Endodermal cell (in vitro differentiated cells): ENCODE data around the gene ROCK2. TPM values are rescaled to one million over a fixed set of nuclear protein-coding genes. Genes with fewer than 3 reads are reported as not detected.

ENCODE experiments used
- DNase-seq: peaks from one replicate; pipeline ENCODE4 v3.0.0-alpha.2; 2017
- H3K27ac ChIP-seq: 2 replicates; pipeline ENCODE4 v1.5.1; 2013; ENCODE audit warnings: mild to moderate bottlenecking, low read depth, low read length, moderate library complexity
- H3K27me3 ChIP-seq: 2 replicates; pipeline ENCODE4 v1.6.1; 2013; ENCODE audit warnings: mild to moderate bottlenecking, low read length, moderate library complexity; ENCODE audit not compliant: insufficient read depth, control insufficient read depth, poor library complexity, severe bottlenecking
- H3K36me3 ChIP-seq: 2 replicates; pipeline ENCODE4 v1.7.0; 2013; ENCODE audit warnings: mild to moderate bottlenecking, low read length, moderate library complexity; ENCODE audit not compliant: control insufficient read depth, insufficient read depth
- H3K4me1 ChIP-seq: one replicate; pipeline ENCODE4 v1.7.0; 2013; ENCODE audit warnings: low read length; ENCODE audit not compliant: control insufficient read depth, insufficient read depth
- H3K4me3 ChIP-seq: 2 replicates; pipeline ENCODE4 v1.5.1; 2013; ENCODE audit warnings: mild to moderate bottlenecking, low read length, moderate library complexity
- H3K9ac ChIP-seq: 2 replicates; pipeline ENCODE4 v1.6.1; 2013; ENCODE audit warnings: mild to moderate bottlenecking, low read length, moderate library complexity; ENCODE audit not compliant: poor library complexity, severe bottlenecking; ENCODE audit errors: extremely low read depth
- H3K9me3 ChIP-seq: 2 replicates; pipeline ENCODE4 v1.6.1; 2013; ENCODE audit warnings: mild to moderate bottlenecking, low read length, moderate library complexity; ENCODE audit not compliant: control insufficient read depth
- H3K27ac Mint-ChIP-seq: 2 replicates; pipeline ENCODE4 v1.8.0; 2020; ENCODE audit warnings: mixed read lengths
- H3K27me3 Mint-ChIP-seq: 2 replicates; pipeline ENCODE4 v1.8.0; 2021; ENCODE audit warnings: mild to moderate bottlenecking, mixed read lengths; ENCODE audit not compliant: insufficient read depth
- H3K36me3 Mint-ChIP-seq: 2 replicates; pipeline ENCODE4 v1.8.0; 2020; ENCODE audit warnings: low read depth, mixed read lengths
- H3K4me1 Mint-ChIP-seq: 2 replicates; pipeline ENCODE4 v1.8.0; 2020; ENCODE audit warnings: mixed read lengths
- H3K4me3 Mint-ChIP-seq: 2 replicates; pipeline ENCODE4 v1.8.0; 2020; ENCODE audit warnings: mild to moderate bottlenecking, moderate library complexity, mixed read lengths
- H3K9me3 Mint-ChIP-seq: 2 replicates; pipeline ENCODE4 v1.8.0; 2020; ENCODE audit warnings: mild to moderate bottlenecking, mixed read lengths
- WGBS, 2 experiments: methylation state at CpG; one replicate each; pipeline versions ENCODE4 v1.1.5 to v1.1.7; 2013; ENCODE audit warnings: missing lambda C conversion rate in 2 of 2, mixed read lengths in 1 of 2; ENCODE audit not compliant: insufficient coverage in 1 of 2, insufficient read length in 1 of 2; 5-methylcytosine and 5-hydroxymethylcytosine counted together
- total RNA-seq, 2 donors: library from RNA; stranded (reverse); fragmentation: NEBNext Ultra II Directional in 1 of 2; extraction: Animal tissue kit (Norgen Biotek cat#: 25700) in 1 of 2; gene quantifications; 2 replicates in 1 of 2; 3 replicates in 1 of 2; pipeline ENCODE4 v1.2.1, GENCODE V29; 2021
- TF ChIP-seq, protein P1 (sequence below): fragments of 200-600 bp; sonication (generic); conservative IDR thresholded peaks from 2 replicates; pipeline ENCODE4 v1.5.0; 2021; ENCODE audit warnings: antibody characterized with exemption, mild to moderate bottlenecking

The ROCK2 gene
- total RNA-seq, 2 donors from 2014 or later: 27.2 to 32.6 TPM

DNA sequence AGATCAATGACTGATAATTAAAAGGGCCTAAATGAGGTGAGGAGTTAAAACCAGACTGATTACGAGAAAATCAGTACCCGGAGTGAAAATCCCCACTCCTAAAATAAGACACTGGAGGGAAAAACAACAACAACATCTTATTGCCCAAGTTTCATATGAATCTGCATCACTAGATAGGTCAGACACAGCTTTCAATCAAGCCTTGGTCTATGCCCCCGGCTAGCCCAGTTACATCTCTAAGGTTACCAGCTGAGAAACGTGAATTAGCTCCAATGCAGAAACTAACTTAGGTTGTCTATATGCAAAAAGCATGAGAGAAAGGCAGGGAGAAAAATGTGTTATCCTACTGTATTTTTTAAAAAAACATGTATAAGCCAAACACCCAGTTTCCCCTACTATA is 53.7 kb downstream of the ROCK2 start:
- DNase-seq: no peak
- Histone ChIP-seq H3K9me3 (peaks cover 1% of the 10 kb centered on the region), H3K27me3 (no peaks in the 10 kb centered on the region), H3K36me3 (peaks cover 13% of the 10 kb centered on the region), H3K4me1 (peaks cover 5% of the 10 kb centered on the region), H3K27ac (no peak overlapping the region), H3K4me3 (no peak overlapping the region), H3K9ac (no peak overlapping the region)
- Mint-ChIP-seq H3K9me3 (no peaks in the 10 kb centered on the region), H3K27ac (no peak overlapping the region), H3K36me3 (peaks cover 6% of the 10 kb centered on the region), H3K4me1 (peaks cover 19% of the 10 kb centered on the region), H3K27me3 (no peaks in the 10 kb centered on the region), H3K4me3 (no peak overlapping the region)
- 90 to 100% methylated on average over 2 to 4 of the region's 4 CpGs for WGBS, 2 experiments
- TF ChIP-seq, protein P1, sequence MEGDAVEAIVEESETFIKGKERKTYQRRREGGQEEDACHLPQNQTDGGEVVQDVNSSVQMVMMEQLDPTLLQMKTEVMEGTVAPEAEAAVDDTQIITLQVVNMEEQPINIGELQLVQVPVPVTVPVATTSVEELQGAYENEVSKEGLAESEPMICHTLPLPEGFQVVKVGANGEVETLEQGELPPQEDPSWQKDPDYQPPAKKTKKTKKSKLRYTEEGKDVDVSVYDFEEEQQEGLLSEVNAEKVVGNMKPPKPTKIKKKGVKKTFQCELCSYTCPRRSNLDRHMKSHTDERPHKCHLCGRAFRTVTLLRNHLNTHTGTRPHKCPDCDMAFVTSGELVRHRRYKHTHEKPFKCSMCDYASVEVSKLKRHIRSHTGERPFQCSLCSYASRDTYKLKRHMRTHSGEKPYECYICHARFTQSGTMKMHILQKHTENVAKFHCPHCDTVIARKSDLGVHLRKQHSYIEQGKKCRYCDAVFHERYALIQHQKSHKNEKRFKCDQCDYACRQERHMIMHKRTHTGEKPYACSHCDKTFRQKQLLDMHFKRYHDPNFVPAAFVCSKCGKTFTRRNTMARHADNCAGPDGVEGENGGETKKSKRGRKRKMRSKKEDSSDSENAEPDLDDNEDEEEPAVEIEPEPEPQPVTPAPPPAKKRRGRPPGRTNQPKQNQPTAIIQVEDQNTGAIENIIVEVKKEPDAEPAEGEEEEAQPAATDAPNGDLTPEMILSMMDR: no peak

DNA sequence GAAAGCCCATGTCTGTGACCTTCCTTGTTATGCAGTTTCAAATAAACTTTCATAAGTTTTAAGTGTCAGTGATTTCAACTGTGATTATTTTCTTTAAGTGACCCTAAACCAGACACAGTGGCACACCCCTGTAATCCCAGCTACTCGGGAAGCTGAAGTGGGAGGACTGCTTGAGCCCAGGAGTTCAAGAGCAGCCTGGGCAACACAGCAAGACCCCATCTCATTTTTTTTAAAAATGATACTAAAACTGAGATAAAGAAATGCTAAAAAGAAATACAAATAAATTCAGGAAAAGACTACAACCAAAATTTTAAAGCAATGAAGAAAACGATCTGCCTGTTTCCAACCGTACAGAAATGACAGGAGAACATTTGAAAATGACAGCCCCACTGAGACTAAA is 54.2 kb downstream of the ROCK2 start:
- no peaks in the 10 kb centered on the region for H3K9me3 Mint-ChIP-seq
- TF ChIP-seq, protein P1: no peak
- H3K36me3 Mint-ChIP-seq: peaks cover 11% of the 10 kb centered on the region
- H3K4me3 Mint-ChIP-seq: no peak overlapping the region
- Histone ChIP-seq H3K27me3 (no peaks in the 10 kb centered on the region), H3K9me3 (peaks cover 6% of the 10 kb centered on the region), H3K36me3 (peaks cover 18% of the 10 kb centered on the region), H3K9ac (no peak overlapping the region), H3K4me3 (no peak overlapping the region), H3K27ac (no peak overlapping the region), H3K4me1 (peaks cover 5% of the 10 kb centered on the region)
- 95% methylated on average over 3 of the region's 3 CpGs; no CpG with 5 or more reads in 1 of the 2 experiments for WGBS, 2 experiments
- H3K27me3 Mint-ChIP-seq: no peaks in the 10 kb centered on the region
- H3K27ac Mint-ChIP-seq: no peak overlapping the region
- no peak for DNase-seq
- peaks cover 19% of the 10 kb centered on the region for H3K4me1 Mint-ChIP-seq

DNA sequence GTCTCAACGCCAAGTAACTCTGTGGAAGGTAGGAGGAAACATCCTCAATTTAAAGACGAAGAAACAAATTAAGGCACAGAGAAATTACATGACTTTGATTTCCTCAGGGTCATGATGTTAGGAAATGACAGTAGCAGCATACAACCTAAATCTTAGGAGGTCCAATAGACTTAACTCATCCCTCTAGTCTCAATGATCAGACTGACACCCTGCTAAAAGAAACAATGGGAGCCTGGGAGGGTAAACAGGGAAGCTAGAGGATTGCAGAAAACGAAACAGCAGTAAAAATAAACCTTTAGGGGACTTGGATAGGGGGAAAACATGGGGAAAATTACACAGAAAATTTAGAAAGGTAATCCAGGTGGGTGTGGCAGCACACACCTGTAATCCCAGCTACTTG is 56.0 kb downstream of the ROCK2 start:
- Mint-ChIP-seq H3K4me1 (peaks cover 19% of the 10 kb centered on the region), H3K27ac (peak overlapping the region; percentile 85), H3K27me3 (no peaks in the 10 kb centered on the region), H3K9me3 (peaks cover 12% of the 10 kb centered on the region), H3K36me3 (peaks cover 27% of the 10 kb centered on the region), H3K4me3 (no peak overlapping the region)
- peak overlapping the region; percentile 17 for H3K9ac ChIP-seq
- DNase-seq: no peak
- WGBS, 2 experiments: 64 to 70% methylated on average over 2 to 3 of the region's 3 CpGs
- H3K4me3 ChIP-seq: peak overlapping the region; percentile 56
- peaks cover 35% of the 10 kb centered on the region for H3K36me3 ChIP-seq
- peaks cover 5% of the 10 kb centered on the region for H3K4me1 ChIP-seq
- no peak overlapping the region for H3K27ac ChIP-seq
- H3K27me3 ChIP-seq: no peaks in the 10 kb centered on the region
- peaks cover 20% of the 10 kb centered on the region for H3K9me3 ChIP-seq
- TF ChIP-seq, protein P1: no peak
